K562 (cell line): ENCODE results near the gene SH3BP5L.

Experiments used
- BRD9 ChIP-seq: fragments of 450-650 bp; IDR thresholded peaks from 2 replicates; pipeline ENCODE4 v1.6.1; 2018; ENCODE audit warnings: low read depth; ENCODE audit not compliant: partially characterized antibody
- DACH1 ChIP-seq: fragments of 450-650 bp; IDR thresholded peaks from 2 replicates; pipeline ENCODE4 v1.6.1; 2018; ENCODE audit not compliant: partially characterized antibody
- EGR1 ChIP-seq: fragments of 450-650 bp; conservative IDR thresholded peaks from 2 replicates; pipeline ENCODE4 v1.6.1; 2017; ENCODE audit warnings: mild to moderate bottlenecking
- ESRRA ChIP-seq: fragments of 450-650 bp; IDR thresholded peaks from 2 replicates; pipeline ENCODE4 v1.6.1; 2014; ENCODE audit warnings: low read depth, mild to moderate bottlenecking, moderate library complexity, borderline replicate concordance
- JUN ChIP-seq, 2 experiments: sonication (generic) in 1 of 2; formaldehyde crosslinking in 1 of 2; IDR thresholded peaks; 2 replicates each; pipeline versions ENCODE4 v1.6.1 to v1.8.0; 2012 to 2022; ENCODE audit warnings: borderline replicate concordance in 2 of 2, mild to moderate bottlenecking in 2 of 2, improper control_type of control experiment in 1 of 2, low read depth in 1 of 2, low read length in 1 of 2, missing genetic modification reagents in 1 of 2
- KLF6 ChIP-seq: fragments of 250-450 bp; sonication (Bioruptor Pico); IDR thresholded peaks from 2 replicates; pipeline ENCODE4 v1.4.0; 2020; ENCODE audit warnings: mild to moderate bottlenecking, moderate library complexity, borderline replicate concordance
- NONO ChIP-seq, 2 experiments: fragments of 200-400 bp in 1 of 2; fragments of 450-650 bp in 1 of 2; formaldehyde crosslinking in 1 of 2; IDR thresholded peaks; 2 replicates each; pipeline ENCODE4 v1.6.1; 2017; ENCODE audit warnings: low read depth in 2 of 2, mild to moderate bottlenecking in 2 of 2, moderate library complexity in 2 of 2, low read length in 1 of 2
- ZNF274 ChIP-seq: IDR thresholded peaks from 2 replicates; pipeline ENCODE4 v1.6.1; 2011; ENCODE audit warnings: low read depth, mild to moderate bottlenecking, low read length, moderate library complexity, borderline replicate concordance
- ZNF324 ChIP-seq: fragments of 250-450 bp; sonication (Bioruptor Pico); IDR thresholded peaks from 2 replicates; pipeline ENCODE4 v1.4.0; 2020; ENCODE audit warnings: mild to moderate bottlenecking
- TF ChIP-seq, protein P1 (sequence below), 3 experiments: IDR thresholded peaks in 2 of 3; conservative IDR thresholded peaks in 1 of 3; 2 replicates each; pipeline ENCODE4 v1.5.1; 2011 to 2012; ENCODE audit warnings: low read length in 3 of 3, mild to moderate bottlenecking in 3 of 3, control low read depth in 2 of 3, improper control_type of control experiment in 1 of 3, inconsistent platforms in 1 of 3, low read depth in 1 of 3, mixed read lengths in 1 of 3, moderate library complexity in 1 of 3; ENCODE audit not compliant: insufficient read depth in 2 of 3
- TF ChIP-seq, protein P2 (sequence below): sonication (generic); formaldehyde crosslinking; IDR thresholded peaks from 2 replicates; pipeline ENCODE4 v1.8.1; 2022; ENCODE audit warnings: missing genetic modification reagents
- TF ChIP-seq, protein P3 (sequence below): fragments of 450-650 bp; formaldehyde crosslinking; IDR thresholded peaks from 2 replicates; pipeline ENCODE4 v1.4.0; 2020; ENCODE audit warnings: mild to moderate bottlenecking, moderate library complexity

DNA sequence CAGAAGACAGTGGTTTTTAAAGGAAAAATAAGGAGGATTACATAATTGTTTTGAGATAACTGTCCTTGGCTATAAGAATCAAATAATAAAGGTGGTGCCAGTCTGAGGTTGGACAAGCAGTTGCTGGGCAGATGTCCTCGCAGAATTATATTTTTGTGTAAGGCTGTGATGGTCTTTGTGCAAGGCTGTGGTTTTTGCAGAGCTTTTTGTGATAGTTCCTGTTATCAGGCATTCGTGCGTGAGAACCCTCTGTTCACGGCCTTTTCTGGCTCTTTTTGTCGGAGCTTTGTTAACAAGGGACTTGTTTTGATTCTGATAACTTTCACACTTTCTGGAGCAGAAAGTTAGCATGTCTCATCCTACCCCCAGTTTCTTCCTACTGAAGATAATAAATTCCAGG, 33.4 kb downstream of the SH3BP5L start:
- TF ChIP-seq ZNF274 (no peak), ZNF324 (CRISPR knock-in tag) (no peak), JUN (IDR thresholded peaks at IDR 0.05; ENCODE audit: borderline replicate concordance, low read depth, low read length) (no peak), JUN (CRISPR knock-in tag; IDR thresholded peaks at IDR 0.05; ENCODE audit: borderline replicate concordance) (no peak), DACH1 (no peak), KLF6 (CRISPR knock-in tag) (no peak), EGR1 (no peak), BRD9 (no peak), ESRRA (no peak), NONO (IDR thresholded peaks at IDR 0.05; ENCODE audit: low read depth in 2 of 2, low read length in 1 of 2) (no peak)
- TF ChIP-seq, protein P1, sequence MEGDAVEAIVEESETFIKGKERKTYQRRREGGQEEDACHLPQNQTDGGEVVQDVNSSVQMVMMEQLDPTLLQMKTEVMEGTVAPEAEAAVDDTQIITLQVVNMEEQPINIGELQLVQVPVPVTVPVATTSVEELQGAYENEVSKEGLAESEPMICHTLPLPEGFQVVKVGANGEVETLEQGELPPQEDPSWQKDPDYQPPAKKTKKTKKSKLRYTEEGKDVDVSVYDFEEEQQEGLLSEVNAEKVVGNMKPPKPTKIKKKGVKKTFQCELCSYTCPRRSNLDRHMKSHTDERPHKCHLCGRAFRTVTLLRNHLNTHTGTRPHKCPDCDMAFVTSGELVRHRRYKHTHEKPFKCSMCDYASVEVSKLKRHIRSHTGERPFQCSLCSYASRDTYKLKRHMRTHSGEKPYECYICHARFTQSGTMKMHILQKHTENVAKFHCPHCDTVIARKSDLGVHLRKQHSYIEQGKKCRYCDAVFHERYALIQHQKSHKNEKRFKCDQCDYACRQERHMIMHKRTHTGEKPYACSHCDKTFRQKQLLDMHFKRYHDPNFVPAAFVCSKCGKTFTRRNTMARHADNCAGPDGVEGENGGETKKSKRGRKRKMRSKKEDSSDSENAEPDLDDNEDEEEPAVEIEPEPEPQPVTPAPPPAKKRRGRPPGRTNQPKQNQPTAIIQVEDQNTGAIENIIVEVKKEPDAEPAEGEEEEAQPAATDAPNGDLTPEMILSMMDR (IDR thresholded peaks at IDR 0.05 in 2 of 3, conservative IDR thresholded peaks at IDR 0.05 in 1 of 3; ENCODE audit: insufficient read depth in 2 of 3, low read depth in 1 of 3, low read length in 3 of 3): no peak
- TF ChIP-seq, protein P2, sequence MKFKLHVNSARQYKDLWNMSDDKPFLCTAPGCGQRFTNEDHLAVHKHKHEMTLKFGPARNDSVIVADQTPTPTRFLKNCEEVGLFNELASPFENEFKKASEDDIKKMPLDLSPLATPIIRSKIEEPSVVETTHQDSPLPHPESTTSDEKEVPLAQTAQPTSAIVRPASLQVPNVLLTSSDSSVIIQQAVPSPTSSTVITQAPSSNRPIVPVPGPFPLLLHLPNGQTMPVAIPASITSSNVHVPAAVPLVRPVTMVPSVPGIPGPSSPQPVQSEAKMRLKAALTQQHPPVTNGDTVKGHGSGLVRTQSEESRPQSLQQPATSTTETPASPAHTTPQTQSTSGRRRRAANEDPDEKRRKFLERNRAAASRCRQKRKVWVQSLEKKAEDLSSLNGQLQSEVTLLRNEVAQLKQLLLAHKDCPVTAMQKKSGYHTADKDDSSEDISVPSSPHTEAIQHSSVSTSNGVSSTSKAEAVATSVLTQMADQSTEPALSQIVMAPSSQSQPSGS (CRISPR knock-in tag): no peak
- TF ChIP-seq, protein P3, sequence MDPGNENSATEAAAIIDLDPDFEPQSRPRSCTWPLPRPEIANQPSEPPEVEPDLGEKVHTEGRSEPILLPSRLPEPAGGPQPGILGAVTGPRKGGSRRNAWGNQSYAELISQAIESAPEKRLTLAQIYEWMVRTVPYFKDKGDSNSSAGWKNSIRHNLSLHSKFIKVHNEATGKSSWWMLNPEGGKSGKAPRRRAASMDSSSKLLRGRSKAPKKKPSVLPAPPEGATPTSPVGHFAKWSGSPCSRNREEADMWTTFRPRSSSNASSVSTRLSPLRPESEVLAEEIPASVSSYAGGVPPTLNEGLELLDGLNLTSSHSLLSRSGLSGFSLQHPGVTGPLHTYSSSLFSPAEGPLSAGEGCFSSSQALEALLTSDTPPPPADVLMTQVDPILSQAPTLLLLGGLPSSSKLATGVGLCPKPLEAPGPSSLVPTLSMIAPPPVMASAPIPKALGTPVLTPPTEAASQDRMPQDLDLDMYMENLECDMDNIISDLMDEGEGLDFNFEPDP (CRISPR knock-in tag): no peak
